A673 (cell line): Measurements from ENCODE around the gene TCHP. TPM values are rescaled to one million over a fixed set of nuclear protein-coding genes. Genes with fewer than 3 reads are reported as not detected.

Experiments
- BruUV-seq: library from RNA; stranded (reverse); fragments of 400-500 nt; replicated peaks from 2 replicates; lab custom pipeline; 2021; lab: Mats Ljungman, UMichigan
- CTCF ChIA-PET: fragments of 300-600 bp; sonication (Branson Sonifier 250); formaldehyde crosslinking; loops from one replicate; lab custom pipeline; 2022; ENCODE audit warnings: antibody characterized with exemption; lab: Charles Lee
- POLR2A ChIA-PET: fragments of 300-600 bp; sonication (Branson Sonifier 250); formaldehyde crosslinking; loops from one replicate; lab custom pipeline; 2022; ENCODE audit warnings: antibody characterized with exemption; ENCODE audit not compliant: low non-redundant PET; lab: Charles Lee
- DNase-seq: peaks from one replicate; pipeline ENCODE4 v3.0.0-alpha.2; 2015; ENCODE audit warnings: low spot score
- H3K27ac ChIP-seq: fragments of 200-600 bp; sonication (generic); 2 replicates; pipeline ENCODE4 v1.5.1; 2016; ENCODE audit warnings: mixed run types, low read depth, mild to moderate bottlenecking, mixed read lengths, antibody characterized with exemption, low read length; ENCODE audit not compliant: poor library complexity, severe bottlenecking
- H3K27me3 ChIP-seq: fragments of 200-600 bp; sonication (generic); replicated peaks from 2 replicates; pipeline ENCODE4 v1.6.1; 2017; ENCODE audit warnings: mixed run types, low read depth, mild to moderate bottlenecking, mixed read lengths, antibody characterized with exemption, low read length; ENCODE audit not compliant: insufficient read depth, poor library complexity
- H3K36me3 ChIP-seq: fragments of 200-600 bp; sonication (generic); 2 replicates; pipeline ENCODE4 v1.6.1; 2016; ENCODE audit warnings: mixed run types, mild to moderate bottlenecking, mixed read lengths, antibody characterized with exemption, low read length; ENCODE audit not compliant: insufficient read depth, poor library complexity, severe bottlenecking
- H3K4me1 ChIP-seq: fragments of 200-600 bp; sonication (generic); 2 replicates; pipeline ENCODE4 v1.6.1; 2017; ENCODE audit warnings: mixed run types, mild to moderate bottlenecking, mixed read lengths, antibody characterized with exemption, low read length; ENCODE audit not compliant: insufficient read depth, poor library complexity, severe bottlenecking
- H3K4me3 ChIP-seq: fragments of 200-600 bp; sonication (generic); 2 replicates; pipeline ENCODE4 v1.5.1; 2016; ENCODE audit warnings: low read depth, mixed run types, mild to moderate bottlenecking, mixed read lengths, low read length; ENCODE audit not compliant: poor library complexity, severe bottlenecking
- H3K9me3 ChIP-seq: fragments of 200-600 bp; sonication (generic); 2 replicates; pipeline ENCODE4 v1.6.1; 2016; ENCODE audit warnings: mixed run types, low read depth, mild to moderate bottlenecking, mixed read lengths, antibody characterized with exemption, low read length; ENCODE audit not compliant: poor library complexity, severe bottlenecking
- CTCF ChIP-seq: fragments of 300-800, 200-600 bp; sonication (generic); conservative IDR thresholded peaks from 2 replicates; pipeline ENCODE4 v1.5.1; 2017; ENCODE audit warnings: low read depth, mild to moderate bottlenecking, antibody characterized with exemption, low read length, moderate library complexity, mixed read lengths
- EZH2 ChIP-seq: fragments of 200-600 bp; sonication (generic); IDR thresholded peaks from 2 replicates; pipeline ENCODE4 v1.6.1; 2017; ENCODE audit warnings: borderline replicate concordance, low read depth, mild to moderate bottlenecking, mixed read lengths, antibody characterized with exemption, low read length; ENCODE audit not compliant: poor library complexity, severe bottlenecking
- intact Hi-C: fragments of 100-400 bp; cut with micrococcal nuclease; formaldehyde crosslinking; loops from one replicate; pipeline ENCODE4 v1.10.0; 2022; ENCODE audit not compliant: unreplicated experiment
- total RNA-seq: library from RNA; stranded (reverse); gene quantifications from 2 replicates; pipeline ENCODE4 v1.2.3, GENCODE V29; 2021

TCHP gene
- total RNA-seq, 1 experiment from 2014 or later: 40.4 TPM

- TF ChIP-seq EZH2 (no peak), CTCF (no peak)
- peaks cover 15% of the 10 kb centered on the region for H3K36me3 ChIP-seq
- POLR2A ChIA-PET: no interaction called here
These were observed 67.4 kb downstream of the TCHP start for GRCh38 chr12:109967383-109968031.

More at GRCh38 chr12:109967383-109968031, 67.4 kb downstream of the TCHP start:
- intact Hi-C loops: no loop called here
- no peak overlapping the region for H3K27ac ChIP-seq
- no peaks in the 10 kb centered on the region for H3K4me1 ChIP-seq
- H3K4me3 ChIP-seq: no peak overlapping the region
- DNase-seq: peak; percentile 21
- H3K27me3 ChIP-seq: no peaks in the 10 kb centered on the region
- no TSS peak for BruUV-seq
- CTCF ChIA-PET: interaction anchor here (0.6 kb wide), 1 partner anchor 464 kb away, joined by 3 read pairs; no protein-coding TSS in a partner anchor
- no peaks in the 10 kb centered on the region for H3K9me3 ChIP-seq

Other genes with a start within 250 kb of the TCHP start
- gene FAM222A, start 186.4 kb upstream of the TCHP start, total RNA-seq: 3.9 and 5.5 TPM in 2 replicates
- gene TRPV4, start 66.9 kb upstream of the TCHP start, total RNA-seq: 0.11 and 0.33 TPM in 2 replicates
- gene GLTP, start 19.7 kb upstream of the TCHP start, total RNA-seq: 20.2 and 20.7 TPM in 2 replicates
- 47.3 and 48.1 TPM in 2 replicates for gene GIT2, start 96.1 kb downstream of the TCHP start, total RNA-seq
- gene ANKRD13A, start 99.2 kb downstream of the TCHP start, total RNA-seq: 19.8 and 22.6 TPM in 2 replicates
- gene C12orf76, start 148.2 kb downstream of the TCHP start, total RNA-seq: 14.5 and 15.8 TPM in 2 replicates
- 32.9 and 37.3 TPM in 2 replicates for gene IFT81, start 224.1 kb downstream of the TCHP start, total RNA-seq